CD14-positive monocyte (primary cell): ENCODE data around the gene FAAP20. TPM values are rescaled to one million over a fixed set of nuclear protein-coding genes. Genes with fewer than 3 reads are reported as not detected.

ENCODE experiments used
- DNase-seq, 3 donors: peaks; one replicate each; pipeline ENCODE4 v3.0.0-alpha.2; 2011 to 2022
- H2AFZ ChIP-seq: 2 replicates; pipeline ENCODE4 v1.6.0; 2012; ENCODE audit warnings: mild to moderate bottlenecking, low read depth, low read length, inconsistent platforms; ENCODE audit not compliant: insufficient read depth, poor library complexity, severe bottlenecking
- H3K27ac ChIP-seq, 2 donors: 1 replicate in 1 of 2; 2 replicates in 1 of 2; pipeline ENCODE4 v1.5.1; 2012 to 2013; ENCODE audit warnings: low read length in 2 of 2, control low read depth in 1 of 2, inconsistent platforms in 1 of 2, low read depth in 1 of 2, mild to moderate bottlenecking in 1 of 2
- H3K27me3 ChIP-seq, 2 donors: one replicate each; pipeline versions ENCODE4 v1.6.0 to v1.6.1; 2011 to 2013; ENCODE audit warnings: low read length in 2 of 2; ENCODE audit not compliant: control insufficient read depth in 2 of 2, insufficient read depth in 2 of 2
- H3K36me3 ChIP-seq, 2 donors: replicated peaks in 1 of 2; 1 replicate in 1 of 2; 2 replicates in 1 of 2; pipeline versions ENCODE4 v1.5.1 to v1.6.1; 2012 to 2013; ENCODE audit warnings: low read length in 2 of 2, control low read depth in 1 of 2, inconsistent platforms in 1 of 2, mild to moderate bottlenecking in 1 of 2; ENCODE audit not compliant: insufficient read depth in 2 of 2, control insufficient read depth in 1 of 2
- H3K4me1 ChIP-seq, 2 donors: 1 replicate in 1 of 2; 2 replicates in 1 of 2; pipeline versions ENCODE4 v1.5.1 to v1.6.1; 2012 to 2013; ENCODE audit warnings: low read length in 2 of 2, control low read depth in 1 of 2, inconsistent platforms in 1 of 2, mild to moderate bottlenecking in 1 of 2, moderate library complexity in 1 of 2; ENCODE audit not compliant: insufficient read depth in 2 of 2, control insufficient read depth in 1 of 2
- H3K4me2 ChIP-seq: replicated peaks from 2 replicates; pipeline ENCODE3; 2012; ENCODE audit warnings: low read length, moderate library complexity, mild to moderate bottlenecking; ENCODE audit not compliant: poor library complexity, severe bottlenecking; ENCODE audit errors: extremely low read depth
- H3K4me3 ChIP-seq, 3 experiments: fragments of 200-600 bp in 1 of 3; sonication (generic) in 1 of 3; replicated peaks in 1 of 3; 1 replicate in 2 of 3; 2 replicates in 1 of 3; pipeline ENCODE4 v1.5.1; 2011 to 2013; ENCODE audit warnings: low read length in 3 of 3, mild to moderate bottlenecking in 3 of 3, control low read depth in 2 of 3, low read depth in 2 of 3, inconsistent platforms in 1 of 3, moderate library complexity in 1 of 3
- H3K79me2 ChIP-seq: 2 replicates; pipeline ENCODE4 v1.6.0; 2012; ENCODE audit warnings: mild to moderate bottlenecking, control low read depth, inconsistent platforms, low read length, moderate library complexity; ENCODE audit not compliant: insufficient read depth
- H3K9ac ChIP-seq: 2 replicates; pipeline ENCODE4 v1.6.0; 2017; ENCODE audit warnings: low read length, mild to moderate bottlenecking; ENCODE audit not compliant: insufficient read depth, poor library complexity, severe bottlenecking
- H3K9me3 ChIP-seq, 2 donors: replicated peaks in 1 of 2; 1 replicate in 1 of 2; 2 replicates in 1 of 2; pipeline versions ENCODE4 v1.5.1 to v1.6.1; 2012 to 2013; ENCODE audit warnings: low read length in 2 of 2, control low read depth in 1 of 2; ENCODE audit not compliant: control insufficient read depth in 1 of 2, insufficient read depth in 1 of 2
- H4K20me1 ChIP-seq: 2 replicates; pipeline ENCODE4 v1.6.0; 2012; ENCODE audit warnings: mild to moderate bottlenecking, low read length, control low read depth, moderate library complexity; ENCODE audit not compliant: insufficient read depth
- H3K27ac Mint-ChIP-seq, 7 donors: one replicate each; pipeline ENCODE4 v1.8.0; 2020; ENCODE audit warnings: mild to moderate bottlenecking in 7 of 7, mixed read lengths in 7 of 7, moderate library complexity in 6 of 7, inconsistent platforms in 2 of 7
- H3K27me3 Mint-ChIP-seq, 3 donors: one replicate each; pipeline ENCODE4 v1.8.0; 2021 to 2022; ENCODE audit warnings: low read depth in 3 of 3, mild to moderate bottlenecking in 3 of 3, mixed read lengths in 3 of 3, moderate library complexity in 3 of 3, inconsistent platforms in 1 of 3
- H3K36me3 Mint-ChIP-seq, 2 donors: one replicate each; pipeline ENCODE4 v1.8.0; 2020; ENCODE audit warnings: mixed read lengths in 2 of 2, inconsistent platforms in 1 of 2, mild to moderate bottlenecking in 1 of 2
- H3K4me1 Mint-ChIP-seq: one replicate; pipeline ENCODE4 v1.8.0; 2020; ENCODE audit warnings: mild to moderate bottlenecking, mixed read lengths
- H3K4me3 Mint-ChIP-seq, 2 donors: one replicate each; pipeline ENCODE4 v1.8.0; 2020; ENCODE audit warnings: mild to moderate bottlenecking in 2 of 2, mixed read lengths in 2 of 2, moderate library complexity in 1 of 2
- H3K9me3 Mint-ChIP-seq, 7 donors: one replicate each; pipeline ENCODE4 v1.8.0; 2020 to 2022; ENCODE audit warnings: mixed read lengths in 7 of 7, mild to moderate bottlenecking in 6 of 7, moderate library complexity in 6 of 7, inconsistent platforms in 2 of 7
- CTCF ChIP-seq: fragments of 200-600 bp; IDR thresholded peaks from one replicate; pipeline ENCODE4 v1.8.0; 2022; ENCODE audit warnings: antibody characterized with exemption, mild to moderate bottlenecking
- WGBS: methylation state at CpG from one replicate; pipeline ENCODE4 v1.1.5; 2013; ENCODE audit warnings: missing lambda C conversion rate; ENCODE audit not compliant: insufficient coverage; 5-methylcytosine and 5-hydroxymethylcytosine counted together
- intact Hi-C, 2 donors: fragments of 100-400 bp; cut with micrococcal nuclease; formaldehyde crosslinking; loops; one replicate each; pipeline versions ENCODE4 v1.15.0 to v1.15.1; 2023
- polyA plus RNA-seq, 3 donors: library from polyadenylated mRNA; depleted of rRNA in 1 of 3; unstranded in 2 of 3; stranded (reverse) in 1 of 3; fragments of 300-500 nt in 2 of 3; fragments of >200 nt in 1 of 3; fragmentation: Illumina TruSeq in 2 of 3; gene quantifications; 1 replicate in 2 of 3; 2 replicates in 1 of 3; pipeline ENCODE4 v1.2.3, GENCODE V29; 2012 to 2021

Gene FAAP20
- polyA plus RNA-seq, 3 donors = 11.8 to 49.3 (median 35.1) TPM

DNA sequence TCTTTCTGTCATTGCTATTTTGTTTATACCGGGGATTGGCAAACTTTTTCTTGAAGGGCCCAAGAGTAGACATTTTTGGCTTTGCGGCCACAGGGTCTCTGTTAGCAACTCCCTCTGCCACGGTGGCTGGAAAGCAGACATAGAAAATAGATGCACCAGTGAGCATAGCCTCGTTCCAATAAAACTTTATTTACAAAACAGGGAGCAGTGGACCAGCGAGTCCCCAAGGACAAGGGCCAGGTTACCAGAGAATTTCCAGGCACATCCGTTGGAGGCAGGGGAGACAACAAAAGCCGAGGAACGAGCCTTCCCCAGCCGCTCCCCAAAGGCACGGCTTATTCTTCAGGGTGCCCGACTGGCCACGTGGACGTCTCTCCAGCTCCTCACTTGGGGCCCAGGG lies 26.5 kb downstream of the FAAP20 start:
- Mint-ChIP-seq H3K27ac (peak overlapping the region in 1 of 7 donors; percentile 85), H3K4me1 (peaks cover 11% of the 10 kb centered on the region), H3K4me3 (no peak overlapping the region), H3K9me3 (peaks cover 0 to 14% (median 8%) of the 10 kb centered on the region in 7 donors), H3K27me3 (peaks cover 1 to 4% (median 2%) of the 10 kb centered on the region in 3 donors), H3K36me3 (peaks cover 3 to 8% of the 10 kb centered on the region in 2 donors)
- no peak for DNase-seq
- Histone ChIP-seq H4K20me1 (no peaks in the 10 kb centered on the region), H3K27me3 (no peaks in the 10 kb centered on the region), H3K9ac (no peak overlapping the region), H3K4me3 (no peak overlapping the region), H3K79me2 (no peaks in the 10 kb centered on the region), H2AFZ (no peak overlapping the region), H3K4me2 (no peak overlapping the region), H3K4me1 (peaks cover 2 to 6% of the 10 kb centered on the region in 2 donors), H3K9me3 (peaks cover 0 to 8% of the 10 kb centered on the region in 2 donors), H3K27ac (no peak overlapping the region), H3K36me3 (no peaks in the 10 kb centered on the region)
- intact Hi-C loops = no loop called here
- 98% methylated on average over 13 of the region's 13 CpGs for WGBS
- no peak for TF ChIP-seq CTCF

DNA sequence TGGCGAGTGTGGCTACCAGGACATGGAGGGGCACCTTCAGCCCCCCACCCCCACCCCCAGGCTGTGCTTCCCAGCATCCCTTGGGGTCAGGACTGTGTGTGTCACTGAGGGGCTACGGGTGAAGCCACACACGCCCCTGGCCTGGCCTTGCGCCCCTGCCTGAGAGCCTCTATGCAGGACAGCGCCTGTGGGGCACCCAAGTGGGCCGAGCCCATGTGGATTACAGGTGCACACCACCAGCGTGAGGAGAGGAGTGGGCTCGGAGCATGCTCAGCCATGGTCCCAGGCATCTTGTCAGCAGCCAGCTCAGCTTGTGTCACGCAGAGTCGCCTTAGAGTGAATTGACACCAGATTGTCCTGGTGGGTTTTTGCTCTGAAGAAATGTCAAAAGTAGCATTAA lies 27.9 kb downstream of the FAAP20 start:
- Mint-ChIP-seq H3K36me3 (peaks cover 0 to 8% of the 10 kb centered on the region in 2 donors), H3K27ac (no peak overlapping the region), H3K9me3 (peaks cover 0 to 14% (median 8%) of the 10 kb centered on the region in 7 donors), H3K4me3 (no peak overlapping the region), H3K27me3 (peaks cover 1 to 4% (median 2%) of the 10 kb centered on the region in 3 donors), H3K4me1 (peaks cover 18% of the 10 kb centered on the region)
- TF ChIP-seq CTCF = no peak
- H2AFZ ChIP-seq = no peak overlapping the region
- no peak overlapping the region for H3K9ac ChIP-seq
- H3K4me1 ChIP-seq = peaks cover 12% of the 10 kb centered on the region in 2 donors
- WGBS = 92% methylated on average over 10 of the region's 10 CpGs
- H3K9me3 ChIP-seq = peaks cover 0 to 8% of the 10 kb centered on the region in 2 donors
- no peak for DNase-seq
- intact Hi-C loops = no loop called here
- H3K27me3 ChIP-seq = no peaks in the 10 kb centered on the region
- no peak overlapping the region for H3K27ac ChIP-seq
- H4K20me1 ChIP-seq = no peaks in the 10 kb centered on the region
- H3K4me3 ChIP-seq = no peak overlapping the region
- no peaks in the 10 kb centered on the region for H3K79me2 ChIP-seq
- H3K36me3 ChIP-seq = no peaks in the 10 kb centered on the region
- H3K4me2 ChIP-seq = no peak overlapping the region
